Caco-2 (cell line): ENCODE results near the gene EPB41L4B. TPM values are rescaled to one million over a fixed set of nuclear protein-coding genes. Genes with fewer than 3 reads are reported as not detected.

Experiments used
- BruUV-seq: library from RNA; stranded (reverse); fragments of 400-500 nt; replicated peaks from 2 replicates; lab custom pipeline; 2021; lab: Mats Ljungman, UMichigan
- CTCF ChIA-PET: fragments of 300-600 bp; sonication (Branson Sonifier 250); formaldehyde crosslinking; loops from one replicate; lab custom pipeline; 2022; ENCODE audit warnings: antibody characterized with exemption; lab: Charles Lee
- POLR2A ChIA-PET: fragments of 300-600 bp; sonication (Branson Sonifier 250); formaldehyde crosslinking; loops from one replicate; lab custom pipeline; 2022; ENCODE audit warnings: antibody characterized with exemption; lab: Charles Lee
- DNase-seq, 2 experiments: peaks; one replicate each; pipeline versions ENCODE4 v3.0.0 to v3.0.0-alpha.2; 2020 to 2022
- H3K27me3 ChIP-seq: replicated peaks from 2 replicates; pipeline ENCODE4 v1.6.0; 2011; ENCODE audit warnings: low read length; ENCODE audit not compliant: control insufficient read depth, insufficient read depth
- H3K36me3 ChIP-seq: 2 replicates; pipeline ENCODE4 v1.5.1; 2011; ENCODE audit warnings: low read length; ENCODE audit not compliant: control insufficient read depth, insufficient read depth
- H3K4me1 ChIP-seq: fragments of 250-450 bp; sonication (Bioruptor Pico); 2 replicates; pipeline ENCODE4 v1.5.1; 2020; ENCODE audit warnings: mild to moderate bottlenecking
- H3K4me3 ChIP-seq: 2 replicates; pipeline ENCODE4 v1.5.1; 2011; ENCODE audit warnings: low read depth, mild to moderate bottlenecking, control low read depth, low read length
- H3K9me3 ChIP-seq: fragments of 250-450 bp; sonication (Bioruptor Pico); 2 replicates; pipeline ENCODE4 v1.5.1; 2020; ENCODE audit warnings: mild to moderate bottlenecking, moderate library complexity
- H3K27ac Mint-ChIP-seq: one replicate; pipeline ENCODE4 v1.8.0; 2022; ENCODE audit warnings: mixed read lengths; ENCODE audit not compliant: unreplicated experiment
- H3K27me3 Mint-ChIP-seq: one replicate; pipeline ENCODE4 v1.8.0; 2022; ENCODE audit warnings: mixed read lengths; ENCODE audit not compliant: insufficient read depth, unreplicated experiment
- H3K36me3 Mint-ChIP-seq: one replicate; pipeline ENCODE4 v1.8.0; 2022; ENCODE audit warnings: mild to moderate bottlenecking, mixed read lengths; ENCODE audit not compliant: insufficient read depth, unreplicated experiment
- H3K4me1 Mint-ChIP-seq: one replicate; pipeline ENCODE4 v1.8.0; 2022; ENCODE audit warnings: low read depth, mixed read lengths; ENCODE audit not compliant: unreplicated experiment
- H3K4me3 Mint-ChIP-seq: one replicate; pipeline ENCODE4 v1.8.0; 2022; ENCODE audit warnings: mild to moderate bottlenecking, moderate library complexity, mixed read lengths; ENCODE audit not compliant: unreplicated experiment
- H3K9me3 Mint-ChIP-seq: one replicate; pipeline ENCODE4 v1.8.0; 2022; ENCODE audit warnings: mixed read lengths; ENCODE audit not compliant: unreplicated experiment
- intact Hi-C: fragments of 100-400 bp; cut with micrococcal nuclease; formaldehyde crosslinking; loops from one replicate; pipeline ENCODE4 v1.10.0; 2022; ENCODE audit not compliant: unreplicated experiment
- total RNA-seq: library from RNA; stranded (reverse); gene quantifications from 2 replicates; pipeline ENCODE4 v1.2.3, GENCODE V29; 2022
- TF ChIP-seq, protein P1 (sequence below), 2 experiments: fragments of 200-600 bp in 1 of 2; IDR thresholded peaks; 1 replicate in 1 of 2; 2 replicates in 1 of 2; pipeline versions ENCODE4 v1.5.1 to v1.8.0; 2011 to 2022; ENCODE audit warnings: antibody characterized with exemption in 1 of 2, control low read depth in 1 of 2, inconsistent platforms in 1 of 2, low read depth in 1 of 2, low read length in 1 of 2, mild to moderate bottlenecking in 1 of 2, moderate library complexity in 1 of 2; ENCODE audit not compliant: insufficient read depth in 1 of 2, severe bottlenecking in 1 of 2, unreplicated experiment in 1 of 2

The EPB41L4B gene
- total RNA-seq, 1 experiment from 2014 or later: 16.3 TPM

GRCh38 chr9:109325089-109325488, 4.2 kb upstream of the EPB41L4B start:
- H3K4me1 Mint-ChIP-seq: peaks cover 35% of the 10 kb centered on the region
- H3K4me1 ChIP-seq: peaks cover 19% of the 10 kb centered on the region
- no peaks in the 10 kb centered on the region for H3K27me3 ChIP-seq
- CTCF ChIA-PET: no interaction called here
- TF ChIP-seq, protein P1, sequence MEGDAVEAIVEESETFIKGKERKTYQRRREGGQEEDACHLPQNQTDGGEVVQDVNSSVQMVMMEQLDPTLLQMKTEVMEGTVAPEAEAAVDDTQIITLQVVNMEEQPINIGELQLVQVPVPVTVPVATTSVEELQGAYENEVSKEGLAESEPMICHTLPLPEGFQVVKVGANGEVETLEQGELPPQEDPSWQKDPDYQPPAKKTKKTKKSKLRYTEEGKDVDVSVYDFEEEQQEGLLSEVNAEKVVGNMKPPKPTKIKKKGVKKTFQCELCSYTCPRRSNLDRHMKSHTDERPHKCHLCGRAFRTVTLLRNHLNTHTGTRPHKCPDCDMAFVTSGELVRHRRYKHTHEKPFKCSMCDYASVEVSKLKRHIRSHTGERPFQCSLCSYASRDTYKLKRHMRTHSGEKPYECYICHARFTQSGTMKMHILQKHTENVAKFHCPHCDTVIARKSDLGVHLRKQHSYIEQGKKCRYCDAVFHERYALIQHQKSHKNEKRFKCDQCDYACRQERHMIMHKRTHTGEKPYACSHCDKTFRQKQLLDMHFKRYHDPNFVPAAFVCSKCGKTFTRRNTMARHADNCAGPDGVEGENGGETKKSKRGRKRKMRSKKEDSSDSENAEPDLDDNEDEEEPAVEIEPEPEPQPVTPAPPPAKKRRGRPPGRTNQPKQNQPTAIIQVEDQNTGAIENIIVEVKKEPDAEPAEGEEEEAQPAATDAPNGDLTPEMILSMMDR (IDR thresholded peaks at IDR 0.05; ENCODE audit: insufficient read depth in 1 of 2, low read depth in 1 of 2, low read length in 1 of 2, severe bottlenecking in 1 of 2, unreplicated experiment in 1 of 2): no peak
- no peak overlapping the region for H3K4me3 ChIP-seq
- no TSS peak for BruUV-seq
- intact Hi-C loops: no loop called here
- POLR2A ChIA-PET: no interaction called here
- H3K9me3 Mint-ChIP-seq: no peaks in the 10 kb centered on the region
- H3K36me3 Mint-ChIP-seq: peaks cover 6% of the 10 kb centered on the region
- no peak for DNase-seq
- H3K36me3 ChIP-seq: no peaks in the 10 kb centered on the region
- H3K27me3 Mint-ChIP-seq: no peaks in the 10 kb centered on the region
- no peak overlapping the region for H3K4me3 Mint-ChIP-seq
- H3K27ac Mint-ChIP-seq: no peak overlapping the region
- H3K9me3 ChIP-seq: no peaks in the 10 kb centered on the region

DNA sequence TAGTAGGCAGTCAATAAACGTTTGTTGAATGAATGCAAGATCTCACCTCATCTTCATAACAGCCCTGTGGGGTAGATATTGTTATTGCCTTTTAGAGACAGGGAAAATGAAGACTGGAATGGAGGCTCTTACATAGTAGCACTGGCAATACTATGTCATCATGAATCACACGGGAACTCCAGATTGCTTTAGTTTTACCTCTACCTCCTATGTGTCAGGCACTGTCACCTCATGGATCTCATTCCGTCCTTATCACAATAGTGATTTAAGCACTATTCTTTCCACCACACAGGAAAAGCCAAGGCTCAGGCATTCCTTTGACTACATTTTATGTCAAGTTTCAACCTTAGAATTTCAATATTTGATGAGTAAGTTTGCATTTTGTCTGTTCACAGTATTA, 2.9 kb upstream of the EPB41L4B start:
- Histone ChIP-seq H3K9me3 (no peaks in the 10 kb centered on the region), H3K4me1 (peaks cover 25% of the 10 kb centered on the region), H3K27me3 (no peaks in the 10 kb centered on the region), H3K4me3 (no peak overlapping the region), H3K36me3 (no peaks in the 10 kb centered on the region)
- ChIA-PET CTCF (no interaction called here), POLR2A (no interaction called here)
- Mint-ChIP-seq H3K4me1 (peaks cover 32% of the 10 kb centered on the region), H3K36me3 (peaks cover 6% of the 10 kb centered on the region), H3K27ac (no peak overlapping the region), H3K4me3 (no peak overlapping the region), H3K27me3 (no peaks in the 10 kb centered on the region), H3K9me3 (no peaks in the 10 kb centered on the region)
- TF ChIP-seq, protein P1 (IDR thresholded peaks at IDR 0.05; ENCODE audit: insufficient read depth in 1 of 2, low read depth in 1 of 2, low read length in 1 of 2, severe bottlenecking in 1 of 2, unreplicated experiment in 1 of 2): no peak
- BruUV-seq: no TSS peak
- no peak for DNase-seq
- intact Hi-C loops: loop anchor here (5.0 kb wide), 1 partner anchor 79 kb away; no protein-coding TSS in a partner anchor

- POLR2A ChIA-PET: no interaction called here
- no peak overlapping the region for H3K4me3 ChIP-seq
- intact Hi-C loops: loop anchor here (1.0 to 5.0 kb wide), 5 partner anchors 23 to 309 kb away; partner anchors contain the start of gene CTNNAL1
- Mint-ChIP-seq H3K9me3 (no peaks in the 10 kb centered on the region), H3K27ac (peak overlapping the region; percentile 58), H3K4me3 (no peak overlapping the region), H3K27me3 (no peaks in the 10 kb centered on the region), H3K4me1 (peaks cover 16% of the 10 kb centered on the region), H3K36me3 (no peaks in the 10 kb centered on the region)
- H3K9me3 ChIP-seq: no peaks in the 10 kb centered on the region
- no peak for DNase-seq
- H3K27me3 ChIP-seq: no peaks in the 10 kb centered on the region
- H3K4me1 ChIP-seq: peaks cover 21% of the 10 kb centered on the region
- TF ChIP-seq, protein P1 (IDR thresholded peaks at IDR 0.05; ENCODE audit: insufficient read depth in 1 of 2, low read depth in 1 of 2, low read length in 1 of 2, severe bottlenecking in 1 of 2, unreplicated experiment in 1 of 2): no peak
- no peaks in the 10 kb centered on the region for H3K36me3 ChIP-seq
- CTCF ChIA-PET: interaction anchor here (1.5 kb wide), 1 partner anchor 24 kb away, joined by 5 read pairs; no protein-coding TSS in a partner anchor
- BruUV-seq: no TSS peak
These were observed 868 bp upstream of the EPB41L4B start for GRCh38 chr9:109321727-109322126.
